ENCODE data around the gene BCHE.

Gene BCHE

DNA sequence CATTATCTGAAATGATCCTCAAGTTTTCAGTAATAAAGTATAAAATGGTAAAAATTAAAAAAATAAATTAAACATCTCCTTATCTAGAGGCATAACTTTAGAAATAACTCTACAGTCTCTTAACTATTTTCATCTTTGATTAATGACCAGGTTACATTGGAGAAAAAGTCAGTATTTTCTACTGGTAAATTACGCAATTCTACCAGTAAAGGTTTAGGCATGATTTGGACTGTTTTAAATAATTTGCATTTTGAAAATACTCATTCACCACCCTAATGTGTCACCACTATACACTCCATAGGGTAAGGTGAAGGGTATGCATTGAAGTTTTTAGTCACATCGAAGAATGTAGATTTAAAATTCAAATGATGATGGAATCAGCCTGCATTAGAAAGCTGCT, 45.9 kb upstream of the BCHE start:
- H3K79me2 ChIP-seq (ENCODE audit: low read length), result no peaks in the 10 kb centered on the region
- H2AFZ ChIP-seq (ENCODE audit: low read depth, low read length), result no peak overlapping the region
- H3K27ac ChIP-seq (ENCODE audit: low read length), result no peak overlapping the region
- H3K9ac ChIP-seq (ENCODE audit: low read length), result no peak overlapping the region
- H3K9me3 ChIP-seq (ENCODE audit: insufficient read depth, low read length), result no peaks in the 10 kb centered on the region
- H3K4me3 ChIP-seq (ENCODE audit: low read length), result no peak overlapping the region
- no peaks in the 10 kb centered on the region for H3K36me3 ChIP-seq (replicated peaks; ENCODE audit: low read depth, low read length)
- H3K4me2 ChIP-seq (ENCODE audit: low read length), result no peak overlapping the region
- no peaks in the 10 kb centered on the region for H4K20me1 ChIP-seq (ENCODE audit: insufficient read depth, low read length)
- H3K4me1 ChIP-seq (ENCODE audit: low read length), result no peaks in the 10 kb centered on the region
- TF ChIP-seq, protein P1, sequence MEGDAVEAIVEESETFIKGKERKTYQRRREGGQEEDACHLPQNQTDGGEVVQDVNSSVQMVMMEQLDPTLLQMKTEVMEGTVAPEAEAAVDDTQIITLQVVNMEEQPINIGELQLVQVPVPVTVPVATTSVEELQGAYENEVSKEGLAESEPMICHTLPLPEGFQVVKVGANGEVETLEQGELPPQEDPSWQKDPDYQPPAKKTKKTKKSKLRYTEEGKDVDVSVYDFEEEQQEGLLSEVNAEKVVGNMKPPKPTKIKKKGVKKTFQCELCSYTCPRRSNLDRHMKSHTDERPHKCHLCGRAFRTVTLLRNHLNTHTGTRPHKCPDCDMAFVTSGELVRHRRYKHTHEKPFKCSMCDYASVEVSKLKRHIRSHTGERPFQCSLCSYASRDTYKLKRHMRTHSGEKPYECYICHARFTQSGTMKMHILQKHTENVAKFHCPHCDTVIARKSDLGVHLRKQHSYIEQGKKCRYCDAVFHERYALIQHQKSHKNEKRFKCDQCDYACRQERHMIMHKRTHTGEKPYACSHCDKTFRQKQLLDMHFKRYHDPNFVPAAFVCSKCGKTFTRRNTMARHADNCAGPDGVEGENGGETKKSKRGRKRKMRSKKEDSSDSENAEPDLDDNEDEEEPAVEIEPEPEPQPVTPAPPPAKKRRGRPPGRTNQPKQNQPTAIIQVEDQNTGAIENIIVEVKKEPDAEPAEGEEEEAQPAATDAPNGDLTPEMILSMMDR (IDR thresholded peaks at IDR 0.05; ENCODE audit: low read depth, low read length), result no peak
- no peak for TF ChIP-seq EZH2phosphoT487 (IDR thresholded peaks at IDR 0.05; ENCODE audit: low read depth)
- no peaks in the 10 kb centered on the region for H3K27me3 ChIP-seq (ENCODE audit: low read depth, low read length)

DNA sequence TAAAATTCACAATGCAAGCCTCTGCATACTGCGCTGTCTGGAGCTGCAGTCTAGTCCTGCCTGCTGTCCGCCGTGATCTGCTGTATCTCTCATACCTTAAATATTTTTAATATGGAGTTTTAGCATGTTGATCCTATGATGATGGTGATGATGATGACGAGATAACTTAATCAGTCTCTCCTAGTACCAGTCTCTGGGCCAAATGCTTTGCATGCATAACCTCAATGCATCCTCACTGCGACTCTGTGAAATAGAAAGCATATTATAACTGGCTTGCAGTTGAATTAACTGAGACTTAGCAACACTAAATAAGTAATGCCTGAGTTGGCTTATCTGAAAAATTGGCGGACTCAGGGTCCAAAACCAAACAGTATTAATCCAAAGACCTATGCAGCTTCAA, 38.4 kb upstream of the BCHE start:
- Histone ChIP-seq H3K79me2 (ENCODE audit: low read length) (no peaks in the 10 kb centered on the region), H2AFZ (ENCODE audit: low read depth, low read length) (no peak overlapping the region), H3K4me2 (ENCODE audit: low read length) (no peak overlapping the region), H3K9me3 (ENCODE audit: insufficient read depth, low read length) (no peaks in the 10 kb centered on the region), H3K27ac (ENCODE audit: low read length) (no peak overlapping the region), H3K4me3 (ENCODE audit: low read length) (no peak overlapping the region), H3K36me3 (replicated peaks; ENCODE audit: low read depth, low read length) (no peaks in the 10 kb centered on the region), H3K27me3 (ENCODE audit: low read depth, low read length) (no peaks in the 10 kb centered on the region), H3K9ac (ENCODE audit: low read length) (no peak overlapping the region), H3K4me1 (ENCODE audit: low read length) (no peaks in the 10 kb centered on the region), H4K20me1 (ENCODE audit: insufficient read depth, low read length) (no peaks in the 10 kb centered on the region)
- TF ChIP-seq, protein P1 (IDR thresholded peaks at IDR 0.05; ENCODE audit: low read depth, low read length), result no peak
- TF ChIP-seq EZH2phosphoT487 (IDR thresholded peaks at IDR 0.05; ENCODE audit: low read depth), result no peak

DNA sequence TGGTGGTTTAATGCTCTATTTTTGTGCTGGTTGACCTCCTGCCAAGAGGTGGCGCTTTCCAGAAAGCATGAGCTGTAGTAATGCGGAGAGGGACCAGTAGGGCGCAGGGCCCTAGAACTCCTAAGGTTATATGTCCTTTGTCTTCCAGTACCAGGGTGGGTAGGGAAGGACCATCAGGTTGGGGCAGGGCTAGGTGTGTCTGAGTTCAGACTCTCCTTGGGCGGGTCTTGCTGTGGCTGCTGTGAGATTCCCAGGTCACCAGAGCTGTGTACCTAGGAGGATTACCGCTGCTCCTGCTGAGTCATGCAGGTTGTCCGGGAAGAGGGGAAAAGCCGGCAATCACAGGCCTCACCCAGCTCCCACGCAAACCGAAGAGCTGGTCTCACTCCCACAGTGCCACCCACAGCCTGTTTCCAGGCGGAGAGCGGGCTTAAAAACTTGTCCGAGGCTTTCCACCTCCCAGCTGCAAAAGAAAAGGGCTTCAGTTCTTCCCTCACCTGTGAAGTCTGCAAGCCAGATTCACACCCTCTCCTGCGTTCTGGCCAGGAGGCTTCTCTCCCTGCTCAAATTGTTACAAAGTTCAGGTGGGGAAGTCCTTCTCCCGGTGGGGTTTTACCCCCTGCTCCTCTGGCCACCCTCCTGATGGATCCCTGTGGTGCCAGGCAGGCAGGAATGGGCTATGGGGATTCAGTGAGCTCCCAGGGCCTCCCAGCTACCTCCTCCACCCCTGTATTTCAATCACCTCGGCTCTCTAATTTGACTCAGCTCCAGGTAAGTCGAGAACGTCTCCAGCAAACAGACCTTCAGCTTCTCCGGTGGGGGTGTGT, 37.7 kb upstream of the BCHE start:
- no peaks in the 10 kb centered on the region for H3K36me3 ChIP-seq (replicated peaks; ENCODE audit: low read depth, low read length)
- no peak overlapping the region for H3K27ac ChIP-seq (ENCODE audit: low read length)
- H3K4me2 ChIP-seq (ENCODE audit: low read length), result no peak overlapping the region
- H3K4me3 ChIP-seq (ENCODE audit: low read length), result no peak overlapping the region
- H3K9ac ChIP-seq (ENCODE audit: low read length), result no peak overlapping the region
- H3K79me2 ChIP-seq (ENCODE audit: low read length), result no peaks in the 10 kb centered on the region
- H3K27me3 ChIP-seq (ENCODE audit: low read depth, low read length), result no peaks in the 10 kb centered on the region
- H2AFZ ChIP-seq (ENCODE audit: low read depth, low read length), result no peak overlapping the region
- H4K20me1 ChIP-seq (ENCODE audit: insufficient read depth, low read length), result no peaks in the 10 kb centered on the region
- no peaks in the 10 kb centered on the region for H3K4me1 ChIP-seq (ENCODE audit: low read length)
- H3K9me3 ChIP-seq (ENCODE audit: insufficient read depth, low read length), result no peaks in the 10 kb centered on the region
- TF ChIP-seq EZH2phosphoT487 (IDR thresholded peaks at IDR 0.05; ENCODE audit: low read depth), result no peak
- TF ChIP-seq, protein P1 (IDR thresholded peaks at IDR 0.05; ENCODE audit: low read depth, low read length), result no peak

DNA sequence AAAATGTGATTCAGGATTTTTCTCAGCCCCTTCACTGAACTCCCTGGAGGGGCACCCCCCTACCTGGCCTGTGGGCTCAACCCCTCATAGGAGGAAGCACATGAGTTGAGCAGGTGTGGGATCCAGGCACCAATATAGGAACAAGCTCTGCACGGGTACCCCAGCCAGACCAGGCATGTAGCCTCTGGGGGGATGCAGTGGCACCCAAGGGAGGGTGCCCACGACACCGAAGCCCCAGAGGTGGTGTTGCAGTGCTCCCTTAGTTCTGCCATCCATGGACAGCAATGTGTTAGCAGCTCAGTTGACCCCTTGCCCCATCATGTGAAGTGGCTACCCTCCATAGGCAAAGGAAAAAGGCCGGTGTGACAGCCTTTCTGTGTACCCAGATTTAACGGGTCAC, 30.9 kb upstream of the BCHE start:
- Histone ChIP-seq H3K36me3 (replicated peaks; ENCODE audit: low read depth, low read length) (no peaks in the 10 kb centered on the region), H3K4me2 (ENCODE audit: low read length) (no peak overlapping the region), H3K79me2 (ENCODE audit: low read length) (no peaks in the 10 kb centered on the region), H3K4me1 (ENCODE audit: low read length) (no peaks in the 10 kb centered on the region), H3K9me3 (ENCODE audit: insufficient read depth, low read length) (no peaks in the 10 kb centered on the region), H3K27ac (ENCODE audit: low read length) (no peak overlapping the region), H3K27me3 (ENCODE audit: low read depth, low read length) (no peaks in the 10 kb centered on the region), H3K9ac (ENCODE audit: low read length) (no peak overlapping the region), H4K20me1 (ENCODE audit: insufficient read depth, low read length) (no peaks in the 10 kb centered on the region), H3K4me3 (ENCODE audit: low read length) (no peak overlapping the region), H2AFZ (ENCODE audit: low read depth, low read length) (no peak overlapping the region)
- TF ChIP-seq, protein P1 (IDR thresholded peaks at IDR 0.05; ENCODE audit: low read depth, low read length), result no peak

All from OCI-LY3 (cell line).